NB4 (cell line): Measurements from ENCODE around the gene CDHR2.

Experiments used
- DNase-seq: peaks from one replicate; pipeline ENCODE4 v3.0.0; 2010; ENCODE audit warnings: low read depth
- H3K4me3 ChIP-seq: one replicate; pipeline ENCODE4 v1.5.1; 2011; ENCODE audit warnings: mild to moderate bottlenecking, low read depth, low read length, moderate library complexity
- CTCF ChIP-seq: IDR thresholded peaks from one replicate; pipeline ENCODE4 v1.5.1; 2012; ENCODE audit warnings: low read depth, low read length
- MYC ChIP-seq: IDR thresholded peaks from 2 replicates; pipeline ENCODE4 v1.6.1; 2011; ENCODE audit warnings: low read depth, low read length
- POLR2A ChIP-seq: IDR thresholded peaks from 2 replicates; pipeline ENCODE4 v1.6.1; 2011; ENCODE audit warnings: mild to moderate bottlenecking; ENCODE audit not compliant: insufficient read length; ENCODE audit errors: extremely low read depth
- TF ChIP-seq, protein P1 (sequence below): IDR thresholded peaks from 2 replicates; pipeline ENCODE4 v1.6.1; 2011; ENCODE audit warnings: low read depth, low read length

The CDHR2 gene

DNA sequence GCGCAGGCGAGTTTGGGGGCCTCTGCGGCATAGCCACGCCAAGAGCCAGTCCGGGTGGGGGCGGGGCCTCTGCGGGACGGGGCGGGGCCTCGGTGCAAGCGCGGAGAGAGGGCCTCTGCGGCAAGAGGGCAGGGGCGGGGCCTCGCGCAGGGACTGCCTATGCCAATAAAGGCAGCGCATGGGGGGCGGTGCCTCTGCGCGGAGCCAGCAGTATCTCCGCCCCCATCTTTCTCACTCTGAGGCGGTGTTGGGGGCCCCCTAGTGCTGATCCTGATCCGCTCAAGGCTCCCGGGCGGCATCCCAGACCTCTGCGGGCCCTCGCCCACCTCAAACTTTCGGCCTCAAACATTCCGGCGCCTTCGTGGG, 70.0 kb downstream of the CDHR2 start:
- TF ChIP-seq CTCF (no peak), MYC (no peak), POLR2A (no peak)
- TF ChIP-seq, protein P1, sequence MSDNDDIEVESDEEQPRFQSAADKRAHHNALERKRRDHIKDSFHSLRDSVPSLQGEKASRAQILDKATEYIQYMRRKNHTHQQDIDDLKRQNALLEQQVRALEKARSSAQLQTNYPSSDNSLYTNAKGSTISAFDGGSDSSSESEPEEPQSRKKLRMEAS: no peak
- DNase-seq: peak; percentile 39
- no peak overlapping the region for H3K4me3 ChIP-seq

- H3K4me3 ChIP-seq: no peak overlapping the region
- TF ChIP-seq, protein P1: no peak
- TF ChIP-seq MYC (no peak), POLR2A (no peak), CTCF (no peak)
- no peak for DNase-seq
These were observed 70.6 kb downstream of the CDHR2 start for GRCh38 chr5:176619569-176620332.

DNA sequence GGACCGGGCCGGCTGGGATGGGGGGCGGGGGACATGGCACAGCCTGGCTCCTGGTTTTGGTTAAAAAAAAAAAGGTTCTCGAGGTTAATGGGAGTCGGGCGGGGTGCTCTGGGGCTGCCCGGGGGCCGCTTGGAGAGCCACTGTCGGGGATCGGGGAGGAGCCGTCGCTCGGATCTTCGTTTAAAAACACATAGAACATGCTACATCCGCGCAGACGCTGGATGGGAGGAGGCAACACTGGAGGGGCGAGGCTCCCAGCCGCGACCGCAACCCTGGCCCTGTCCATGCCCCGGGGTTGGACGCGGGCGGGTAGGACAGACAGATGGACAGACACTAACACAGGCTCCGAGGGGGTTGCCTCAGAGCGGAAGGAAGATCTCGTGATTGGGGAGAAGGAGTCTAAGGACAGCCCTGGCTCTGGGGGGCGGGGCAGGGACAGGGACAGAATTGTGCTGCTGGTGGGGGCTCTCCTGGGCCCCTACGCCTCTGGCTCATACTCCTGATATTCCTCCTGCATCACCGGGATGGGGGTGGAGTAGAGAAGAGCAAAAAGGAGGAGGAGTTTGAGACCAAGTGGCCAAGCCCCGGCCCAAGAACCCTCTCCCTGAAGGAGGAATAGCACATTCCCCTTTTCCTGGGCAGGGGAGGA, 71.3 kb downstream of the CDHR2 start:
- no peak for DNase-seq
- TF ChIP-seq, protein P1: no peak
- no peak for TF ChIP-seq POLR2A
- no peak for TF ChIP-seq CTCF
- no peak for TF ChIP-seq MYC
- no peak overlapping the region for H3K4me3 ChIP-seq

- DNase-seq: peak; percentile 36
- TF ChIP-seq MYC: no peak
- no peak for TF ChIP-seq CTCF
- TF ChIP-seq POLR2A: no peak
- TF ChIP-seq, protein P1: no peak
These were observed 72.5 kb downstream of the CDHR2 start for GRCh38 chr5:176621661-176622079.

GRCh38 chr5:176624142-176624541, 75.0 kb downstream of the CDHR2 start:
- no peak for DNase-seq
- TF ChIP-seq CTCF (no peak), POLR2A (no peak), MYC (no peak)
- TF ChIP-seq, protein P1: no peak
- H3K4me3 ChIP-seq: no peak overlapping the region

More at GRCh38 chr5:176621661-176622079, 72.5 kb downstream of the CDHR2 start:
- H3K4me3 ChIP-seq: no peak overlapping the region
